Pulmonary artery endothelial cell (primary cell): ENCODE results near the gene PPP3CA. TPM values are rescaled to one million over a fixed set of nuclear protein-coding genes. Genes with fewer than 3 reads are reported as not detected.
"Not testable (repeated sequence)": the region's sequence is repeated elsewhere in the genome, so short reads cannot be mapped to it uniquely, and the experiment has no call there.

ENCODE experiments used
- DNase-seq: peaks from one replicate; pipeline ENCODE4 v3.0.0-alpha.2; 2011; ENCODE audit warnings: low read depth, low spot score
- total RNA-seq: library from RNA; depleted of rRNA; stranded (reverse); fragments of >200 nt; gene quantifications from 2 replicates; pipeline ENCODE4 v1.2.3, GENCODE V29; 2014

The PPP3CA gene
- total RNA-seq, 1 donor from 2014 or later = 72.6 TPM

DNA sequence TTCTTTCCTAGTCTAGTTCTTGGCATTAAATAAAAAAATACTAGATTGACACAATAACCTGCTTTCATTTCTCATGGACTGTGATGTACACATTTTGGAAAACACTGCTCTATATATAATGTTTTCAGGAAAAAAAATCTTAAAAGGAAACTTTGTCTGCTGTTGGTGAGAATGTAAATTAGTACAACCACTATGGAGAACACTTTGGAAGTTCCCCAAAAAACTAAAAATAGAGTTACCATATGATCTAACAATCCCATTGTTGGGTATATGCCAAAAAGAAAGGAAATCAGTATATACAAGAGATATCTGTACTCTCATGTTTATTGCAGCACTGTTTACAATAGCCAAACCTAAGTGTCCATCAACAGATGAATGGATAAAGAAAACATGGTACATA is 202.3 kb downstream of the PPP3CA start:
- DNase-seq = no peak

DNA sequence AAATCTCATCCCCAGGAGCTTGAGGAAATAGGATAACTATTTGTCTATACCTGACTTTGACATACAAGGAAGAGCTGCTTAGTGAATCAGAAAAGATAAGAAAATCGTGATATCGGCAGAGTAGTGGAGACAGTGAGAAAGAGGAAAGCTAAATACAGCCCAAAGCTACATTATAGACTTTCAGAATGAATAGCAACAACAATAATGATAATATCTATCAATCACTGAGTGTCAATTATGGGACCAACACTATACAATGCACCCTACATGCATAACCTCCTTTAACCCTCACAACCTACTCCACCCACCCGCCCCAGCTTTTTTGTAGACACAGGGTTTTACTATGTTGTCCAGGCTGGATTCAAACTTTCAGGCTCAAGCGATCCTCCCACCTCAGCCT is 205.1 kb downstream of the PPP3CA start:
- no peak for DNase-seq

DNA sequence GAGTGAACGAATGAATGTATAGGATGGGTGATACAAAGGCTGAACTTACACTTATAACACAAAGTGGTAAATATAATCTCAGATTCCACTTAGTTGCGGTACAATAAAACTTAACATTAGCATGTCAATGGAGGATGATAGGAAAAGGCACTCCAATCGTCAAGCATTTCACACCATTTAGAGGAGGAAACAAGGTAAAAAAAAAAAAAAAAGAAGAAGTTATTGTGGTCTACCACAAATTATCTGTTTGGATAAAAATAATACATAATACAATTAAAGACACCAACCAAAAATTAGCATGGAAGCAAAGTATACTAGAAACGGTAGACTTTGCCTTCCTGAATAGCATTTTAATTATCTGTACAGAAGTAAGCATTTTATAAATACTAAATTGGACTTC is 205.5 kb downstream of the PPP3CA start:
- DNase-seq = no peak

DNA sequence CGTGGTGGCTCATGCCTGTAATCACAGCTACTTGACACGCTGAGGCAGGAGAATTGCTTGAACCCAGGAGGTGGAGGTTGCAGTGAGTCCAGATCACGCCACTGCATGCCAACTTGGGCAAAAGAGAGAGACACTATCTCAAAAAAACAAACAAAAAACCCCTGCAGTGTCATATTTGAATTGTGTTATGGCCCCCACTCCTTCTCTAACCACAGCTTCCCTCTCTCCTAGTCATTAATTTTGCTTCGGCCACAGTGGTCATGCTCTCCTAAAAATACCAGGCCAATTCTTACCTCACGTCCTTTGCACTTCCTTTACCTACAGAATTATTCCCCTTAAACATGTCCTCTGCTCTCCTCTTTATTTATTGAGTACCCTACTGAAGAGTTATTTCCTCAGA is 206.1 kb downstream of the PPP3CA start:
- DNase-seq = no peak

DNA sequence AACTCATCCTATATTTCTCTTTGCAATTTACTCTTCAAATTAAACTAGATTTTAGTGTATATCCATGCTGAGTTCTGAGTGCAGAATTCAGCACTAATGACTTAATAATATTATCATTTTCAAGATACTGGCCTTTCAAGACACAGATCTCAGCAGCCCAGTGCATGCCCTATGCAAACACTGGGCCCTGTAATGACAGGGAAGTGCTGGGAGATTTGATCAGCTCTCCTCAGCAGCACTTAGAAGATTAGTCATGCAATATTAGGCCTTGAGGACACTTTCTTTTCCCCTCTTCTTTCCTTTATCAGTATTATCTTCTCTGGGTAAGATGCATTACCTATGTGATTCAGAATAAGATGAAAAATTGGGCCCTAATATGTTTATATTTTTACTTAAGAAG is 207.1 kb downstream of the PPP3CA start:
- DNase-seq = no peak

DNA sequence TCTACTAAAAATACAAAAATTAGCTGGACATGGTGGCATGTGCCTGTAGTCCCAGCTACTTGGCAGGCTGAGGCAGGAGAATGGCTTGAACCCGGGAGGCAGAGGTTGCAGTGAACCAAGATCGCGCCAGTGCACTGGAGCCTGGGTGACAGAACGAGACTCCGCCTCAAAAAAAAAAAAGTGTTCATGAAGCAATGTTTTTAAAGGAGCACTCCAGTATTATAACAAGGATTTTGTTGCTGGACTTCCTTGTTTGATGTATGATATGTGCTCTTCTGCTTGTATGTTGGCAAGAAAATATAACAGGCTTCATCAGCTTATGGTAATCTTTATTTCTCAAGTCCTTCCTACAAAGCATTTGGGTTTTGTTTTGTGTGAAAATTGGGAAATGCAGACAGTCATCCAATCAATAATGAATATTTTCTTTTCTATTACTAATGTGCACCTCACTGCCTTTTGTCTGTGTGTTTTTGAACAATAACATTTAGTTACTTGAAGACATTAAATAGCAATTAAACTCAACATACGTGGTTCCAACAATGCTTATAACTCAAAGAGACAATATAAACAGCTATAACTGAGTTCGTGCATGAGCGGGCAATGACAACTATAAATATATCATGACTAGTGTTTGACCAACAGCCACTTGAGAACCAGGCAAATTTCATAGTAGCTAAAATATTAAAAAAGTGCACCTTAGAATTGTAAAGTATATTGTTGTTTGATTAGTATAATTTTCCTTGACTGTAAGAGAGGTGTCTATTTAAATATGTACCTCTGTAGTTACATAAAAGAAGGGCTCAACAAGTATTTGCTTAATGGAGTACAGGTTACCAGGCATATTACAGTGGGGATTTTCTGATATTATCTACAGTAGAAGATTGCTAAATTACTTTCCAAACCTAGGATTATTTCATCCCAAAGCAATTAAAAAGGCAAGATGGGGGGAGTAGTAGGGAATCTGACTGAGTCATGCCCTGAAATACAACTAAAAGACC is 210.7 kb downstream of the PPP3CA start:
- no peak for DNase-seq

DNA sequence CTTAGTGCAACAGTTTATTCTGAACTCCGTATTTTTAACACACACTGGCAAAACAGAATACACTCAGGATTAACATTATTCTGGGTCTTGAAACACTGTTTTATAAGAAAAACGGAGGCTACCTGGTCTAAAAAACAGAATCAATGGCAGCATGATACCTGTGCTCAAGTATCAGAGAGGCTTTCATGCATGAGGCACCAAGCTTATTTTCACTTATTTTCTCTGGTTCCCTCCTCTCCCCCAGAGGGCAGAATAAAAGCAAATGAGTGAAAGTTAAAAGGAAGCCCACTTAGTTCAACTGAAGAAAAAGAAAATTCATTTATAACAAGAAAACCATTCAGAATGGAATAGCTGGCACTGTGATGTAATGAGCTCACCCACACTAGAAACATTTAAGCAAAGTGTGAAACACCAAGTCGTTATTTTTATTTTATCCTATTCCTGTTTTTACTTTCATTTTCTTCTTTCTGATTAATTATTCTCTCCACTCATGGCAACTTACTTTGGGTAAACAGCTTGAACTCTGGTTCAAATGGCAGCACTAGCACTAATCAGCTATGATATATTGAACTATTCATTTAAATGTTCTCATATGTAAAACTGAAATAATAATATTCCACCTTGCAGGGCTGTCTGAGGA is 211.8 kb downstream of the PPP3CA start:
- no peak for DNase-seq

DNA sequence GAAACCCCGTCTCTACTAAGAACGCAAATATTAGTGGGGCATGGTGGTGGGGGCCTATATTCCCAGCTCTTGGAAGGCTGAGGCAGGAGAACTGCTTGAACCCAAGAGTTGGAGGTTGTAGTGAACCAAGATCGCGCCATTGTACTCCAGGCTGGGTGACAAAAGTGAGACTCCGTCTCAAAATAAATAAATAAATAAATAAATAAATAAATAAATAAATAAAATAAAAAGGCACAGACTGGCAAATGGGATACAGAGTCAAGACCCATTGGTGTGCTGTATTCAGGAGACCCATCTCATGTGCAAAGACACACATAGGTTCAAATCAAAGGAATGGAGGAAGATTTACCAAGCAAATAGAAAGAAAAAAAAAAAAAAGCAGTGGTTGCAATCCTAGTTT is 216.3 kb downstream of the PPP3CA start:
- DNase-seq = not testable (repeated sequence)

DNA sequence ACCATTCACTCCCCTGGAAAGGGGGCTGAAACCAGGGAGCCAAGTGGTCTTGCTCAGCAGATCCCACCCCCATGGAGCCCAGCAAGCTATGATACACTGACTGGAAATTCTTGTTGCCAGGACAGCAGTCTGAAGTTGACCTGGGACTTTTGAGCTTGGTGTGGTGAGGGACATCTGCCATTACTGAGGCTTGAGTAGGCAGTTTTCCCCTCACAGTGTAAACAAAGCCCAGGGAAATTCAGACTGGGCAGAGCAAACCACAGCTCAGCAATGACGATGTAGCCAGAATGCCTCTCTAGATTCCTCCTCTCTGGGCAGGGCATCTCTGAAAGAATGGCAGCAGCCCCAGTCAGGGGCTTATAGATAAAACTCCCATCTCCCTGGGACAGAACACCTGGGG is 218.4 kb downstream of the PPP3CA start:
- DNase-seq = not testable (repeated sequence)

DNA sequence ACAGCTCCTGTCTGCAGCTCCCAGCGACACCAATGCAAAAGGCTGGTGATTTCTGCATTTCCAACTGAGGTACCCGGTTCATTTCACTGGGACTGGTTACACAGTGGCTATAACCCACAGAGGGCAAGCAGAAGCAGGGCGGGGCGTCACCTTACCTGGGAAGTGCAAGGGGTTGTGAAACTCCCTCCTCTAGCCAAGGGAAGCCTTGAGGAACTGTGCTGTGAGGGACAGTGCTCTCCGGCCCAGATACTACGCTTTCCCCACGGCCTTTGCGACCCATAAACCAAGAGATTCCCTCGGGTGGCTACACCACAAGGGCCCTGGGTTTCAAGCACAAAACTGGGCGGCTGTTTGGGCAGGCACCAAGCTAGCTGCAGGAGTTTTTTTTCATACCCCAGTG is 218.9 kb downstream of the PPP3CA start:
- no peak for DNase-seq

DNA sequence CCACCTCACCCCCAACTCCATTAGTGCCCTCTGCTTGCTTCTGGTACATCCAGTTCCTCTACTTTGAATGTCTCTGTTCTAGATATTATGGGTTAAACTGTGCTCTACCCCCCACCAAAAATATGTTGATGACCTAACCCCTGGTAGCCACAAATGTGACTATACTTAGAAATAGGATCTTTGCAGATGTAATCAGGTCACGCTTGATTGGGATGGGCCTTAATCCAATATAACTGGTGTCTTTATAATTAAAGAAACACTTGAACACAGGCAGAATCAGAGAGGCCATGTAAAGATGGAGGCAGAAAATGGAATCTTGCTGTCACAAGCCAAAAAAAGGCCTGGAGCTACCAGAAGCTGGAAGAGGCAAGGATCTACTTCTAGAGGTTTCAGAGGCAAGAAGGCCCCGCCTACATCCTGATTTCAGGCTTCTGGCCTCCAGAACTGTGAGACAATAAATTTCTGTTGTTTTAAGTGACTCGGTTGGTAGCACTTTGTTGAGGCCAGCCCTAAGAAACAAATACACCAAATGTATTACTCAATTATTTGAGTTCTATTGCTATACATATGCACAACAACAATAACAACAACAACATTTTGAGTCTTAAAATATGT is 220.0 kb downstream of the PPP3CA start:
- DNase-seq = no peak

DNA sequence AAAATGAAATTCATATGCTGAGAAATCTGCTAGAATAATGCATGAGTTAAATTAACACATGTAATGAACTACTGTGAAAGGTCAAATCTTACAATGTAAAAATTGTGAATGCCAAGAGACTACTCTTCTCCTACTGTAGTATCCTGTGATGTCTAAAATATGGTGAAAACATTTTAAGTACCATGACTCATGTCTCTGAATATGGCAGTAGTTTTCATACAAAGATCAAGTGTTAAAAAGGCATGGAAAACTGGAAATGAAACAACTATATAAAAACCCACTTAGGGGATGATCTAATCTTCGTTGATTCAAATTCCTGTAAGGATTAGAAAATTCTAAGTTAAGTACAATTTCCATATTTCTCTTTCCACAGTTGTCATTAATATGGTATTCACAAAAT is 221.3 kb downstream of the PPP3CA start:
- no peak for DNase-seq

DNA sequence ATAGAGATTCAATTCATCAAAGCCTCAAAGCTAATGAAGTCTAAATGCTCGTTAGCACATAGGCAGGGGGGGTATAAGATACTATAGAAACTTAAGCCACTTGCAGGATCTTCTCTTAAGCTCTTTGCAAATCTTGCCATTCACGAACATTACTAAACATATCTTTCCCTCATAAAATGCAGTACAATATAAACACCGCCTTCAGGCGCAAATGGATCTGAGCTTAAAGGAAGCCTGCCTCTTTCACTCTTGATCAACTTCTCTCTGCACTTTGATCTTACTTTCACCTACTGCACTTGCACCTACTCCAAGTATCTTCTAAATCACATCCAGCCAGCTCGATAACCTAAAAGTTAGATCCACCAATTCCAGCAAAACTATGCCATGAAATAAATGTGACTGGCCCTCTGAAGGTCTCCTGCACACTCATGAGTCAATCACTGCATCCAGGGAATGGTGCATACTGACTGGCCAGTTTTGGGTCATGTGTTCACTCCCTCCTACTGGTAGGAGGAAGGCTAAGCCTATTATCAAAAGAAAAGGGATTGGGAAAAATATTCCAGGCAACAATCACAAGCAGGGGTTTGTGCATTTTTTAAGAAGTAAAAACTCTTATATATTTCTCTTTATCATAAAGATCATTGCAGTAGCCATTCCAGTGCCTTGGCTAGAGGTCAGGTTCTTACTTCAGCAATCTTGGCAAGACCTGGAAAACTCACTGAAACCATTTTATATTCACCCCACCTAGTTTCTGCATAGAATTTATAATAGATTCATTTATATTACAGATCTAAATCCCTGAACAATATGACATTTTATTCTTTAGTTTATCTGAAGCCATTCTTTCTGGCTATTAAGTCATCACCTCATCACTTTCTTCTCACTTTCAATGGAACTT is 222.0 kb downstream of the PPP3CA start:
- DNase-seq = no peak

DNA sequence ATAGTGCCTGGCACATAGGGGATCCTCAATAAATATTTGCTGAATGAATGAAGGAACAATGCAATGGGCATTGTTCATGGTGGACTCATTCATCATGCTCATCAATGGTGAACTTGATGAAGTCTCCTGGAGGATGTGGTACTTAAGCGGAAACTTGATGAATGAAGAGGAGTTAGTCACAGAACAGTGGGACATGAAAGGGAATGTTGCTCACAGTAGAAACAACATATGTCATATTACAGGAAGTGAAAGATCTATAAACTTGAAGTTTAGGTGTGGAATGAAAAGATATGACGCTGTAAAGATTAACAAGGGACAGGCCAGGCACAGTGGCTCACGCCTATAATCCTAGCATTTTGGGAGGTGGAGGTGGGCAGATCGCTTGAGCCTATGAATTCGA is 224.1 kb downstream of the PPP3CA start:
- DNase-seq = no peak

DNA sequence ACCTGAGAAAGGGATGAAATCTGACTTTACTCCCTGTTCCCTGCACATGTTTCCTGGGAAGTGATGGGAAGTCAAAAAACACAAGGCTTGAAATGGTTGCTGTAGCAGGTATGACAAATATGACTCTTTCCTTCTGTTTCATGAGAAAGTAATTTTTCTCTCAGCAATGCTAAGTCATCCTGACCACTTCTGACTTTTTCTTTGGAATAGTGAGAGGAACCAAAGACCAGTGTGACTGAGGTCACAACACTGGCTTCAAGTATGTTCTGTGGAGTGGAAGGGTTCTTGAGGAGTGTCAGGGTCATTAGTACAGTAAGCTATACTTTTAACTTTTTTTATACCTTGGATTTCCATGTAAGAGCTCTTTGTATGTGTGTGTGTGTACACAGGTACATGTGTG is 225.3 kb downstream of the PPP3CA start:
- DNase-seq = no peak

DNA sequence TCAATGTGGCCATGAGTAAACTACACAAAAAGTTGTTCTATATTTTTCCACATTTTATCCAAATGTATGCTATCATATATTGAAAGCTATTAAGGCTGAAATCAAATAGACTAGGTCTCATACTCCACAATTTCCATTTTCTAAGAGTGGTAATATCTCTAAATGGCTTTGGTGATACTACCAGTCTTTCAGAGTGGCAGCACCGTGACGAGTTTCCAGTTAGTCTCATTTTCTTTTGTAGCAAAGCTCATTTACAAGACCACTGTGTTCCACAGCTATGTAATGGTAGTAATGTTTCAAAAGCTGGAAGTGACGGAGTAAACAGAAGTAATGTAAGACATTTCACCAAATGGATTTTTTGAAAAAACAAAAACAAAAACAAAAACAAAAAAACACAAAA is 228.2 kb downstream of the PPP3CA start:
- no peak for DNase-seq

DNA sequence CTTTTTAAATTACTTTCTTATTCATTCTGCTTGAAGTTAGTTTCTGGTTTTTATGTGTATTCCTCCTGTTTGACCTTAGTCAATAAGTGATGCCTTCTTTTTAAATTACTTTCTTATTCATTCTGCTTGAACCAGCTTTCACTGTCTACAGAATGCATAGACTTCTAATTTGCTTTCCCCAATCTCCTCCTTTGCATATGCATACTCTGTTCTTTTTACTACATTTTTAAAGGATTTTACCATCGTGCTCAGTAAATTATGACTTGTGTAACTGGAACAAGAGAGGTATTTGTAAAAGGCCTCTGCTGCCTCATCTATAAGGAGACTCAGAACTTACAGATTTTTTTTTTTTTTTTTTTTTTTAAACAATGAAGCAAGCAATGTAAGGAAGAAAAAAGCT is 228.7 kb downstream of the PPP3CA start:
- no peak for DNase-seq

DNA sequence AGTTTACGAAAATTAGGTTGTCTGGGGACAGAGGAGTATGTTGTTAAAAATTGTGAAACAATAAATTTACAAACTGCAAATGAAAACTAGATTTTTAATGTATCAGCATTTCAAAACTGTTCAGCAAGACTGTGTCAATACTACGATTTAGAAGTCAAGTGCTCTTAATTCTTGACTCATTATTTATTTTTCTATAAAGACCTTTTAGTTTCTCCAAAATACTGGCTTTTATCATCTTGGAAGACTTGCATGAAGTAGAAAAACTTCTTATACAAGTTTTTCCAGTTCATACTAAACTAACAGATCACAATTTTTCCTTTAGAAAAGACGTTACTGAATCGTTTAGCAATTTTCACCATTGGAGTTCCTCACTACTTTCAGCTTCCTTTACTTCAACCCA is 231.4 kb downstream of the PPP3CA start:
- DNase-seq = no peak

DNA sequence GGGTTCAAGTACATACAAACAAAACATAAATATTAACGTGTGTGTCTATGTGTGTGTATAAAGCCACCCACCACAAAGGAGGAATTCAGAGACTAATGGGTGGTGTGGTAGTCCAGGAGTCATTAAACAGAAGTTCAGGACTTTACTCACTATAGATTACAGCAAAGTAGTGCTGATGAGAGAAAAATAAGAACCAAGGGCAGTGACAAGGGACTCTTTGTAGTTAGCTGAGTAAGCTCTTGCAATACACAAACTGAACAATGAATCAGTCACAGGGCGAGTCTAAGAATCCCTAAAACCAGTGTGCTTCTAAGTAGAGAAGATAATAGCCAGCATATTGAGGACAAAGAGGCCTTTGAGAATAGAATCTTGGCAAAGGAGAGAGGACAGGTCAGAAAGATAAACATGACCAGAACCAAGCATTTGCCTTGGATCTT is 232.4 kb downstream of the PPP3CA start:
- DNase-seq = no peak

DNA sequence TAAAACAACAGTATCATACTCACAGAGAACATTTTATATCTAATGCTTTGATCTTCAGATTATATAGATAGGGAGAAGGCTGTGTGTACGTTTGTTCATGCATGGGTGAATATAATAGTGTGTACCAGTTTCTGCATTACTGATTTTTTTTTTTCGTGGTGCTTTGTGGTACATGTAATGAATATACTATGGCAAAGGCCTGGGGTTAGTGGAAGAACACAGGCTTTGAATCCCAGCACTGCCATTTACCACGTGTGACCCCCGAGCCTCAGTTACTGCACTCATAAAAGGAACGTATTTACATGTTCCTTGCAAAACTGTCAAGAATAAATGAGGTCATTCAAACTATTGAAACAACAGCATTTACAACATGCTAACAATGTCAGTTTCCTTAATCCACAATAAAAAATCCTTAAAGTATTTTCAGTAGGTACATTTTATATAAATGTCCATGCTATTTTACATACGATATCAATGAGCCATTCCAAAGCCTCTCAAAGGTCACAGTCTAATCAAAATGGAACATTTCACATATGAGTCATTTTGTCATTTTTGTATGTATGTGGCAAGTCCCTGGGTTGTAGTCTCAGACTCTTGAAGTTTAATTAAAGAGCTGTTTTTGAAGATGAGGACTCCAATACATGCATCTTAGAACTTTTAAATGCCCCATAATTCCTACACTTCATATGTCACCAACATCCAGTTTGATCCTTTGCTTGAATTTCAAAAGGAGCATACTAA is 242.8 kb downstream of the PPP3CA start:
- no peak for DNase-seq
